GM12878 (cell line): ENCODE data around the gene NDUFB2. TPM values are rescaled to one million over a fixed set of nuclear protein-coding genes. Genes with fewer than 3 reads are reported as not detected.

Experiments used
- ATAC-seq: fragments of 200-7000 bp; cut with Tn5 transposase; 3 replicates; pipeline ENCODE4 v1.9.1; 2020; ENCODE audit warnings: mild to moderate bottlenecking, moderate library complexity
- BruUV-seq: library from RNA; stranded (reverse); fragments of 400-500 nt; replicated peaks from 2 replicates; lab custom pipeline; 2021; lab: Mats Ljungman, UMichigan
- CTCF ChIA-PET: fragments of 300-600 bp; sonication (Branson Sonifier 250); formaldehyde crosslinking; extraction: SDS; loops from one replicate; lab custom pipeline; 2021; ENCODE audit warnings: inconsistent platforms; lab: Yijun Ruan, JAX
- POLR2A ChIA-PET: fragments of 350-600 bp; formaldehyde crosslinking; extraction: SDS; loops from one replicate; lab custom pipeline; 2021; ENCODE audit warnings: inconsistent platforms; lab: Charles Lee
- RAD21 ChIA-PET: fragments of 300-600 bp; sonication (Branson Sonifier 250); formaldehyde crosslinking; loops from one replicate; lab custom pipeline; 2023; ENCODE audit warnings: antibody characterized with exemption; ENCODE audit not compliant: unreplicated experiment; lab: Charles Lee
- SMC1A ChIA-PET: fragments of 300-600 bp; sonication (Branson Sonifier 250); formaldehyde crosslinking; loops from one replicate; lab custom pipeline; 2023; ENCODE audit not compliant: unreplicated experiment, uncharacterized antibody; lab: Charles Lee
- DNase-seq: peaks from one replicate; pipeline ENCODE4 v3.0.0-alpha.2; 2011; ENCODE audit warnings: low read depth, low spot score
- FAIRE-seq: peaks from 3 replicates; lab custom pipeline; 2011; peaks lifted over from hg19 to GRCh38; lab: Jason Lieb, UNC
- H2AFZ ChIP-seq: 2 replicates; pipeline ENCODE4 v1.6.0; 2011; ENCODE audit warnings: low read depth, low read length, control low read depth; ENCODE audit not compliant: control insufficient read depth
- H3K27ac ChIP-seq: 2 replicates; pipeline ENCODE4 v1.5.1; 2011; ENCODE audit warnings: control low read depth; ENCODE audit not compliant: control insufficient read depth, insufficient read depth
- H3K27me3 ChIP-seq, 2 experiments: replicated peaks in 1 of 2; 2 replicates each; pipeline versions ENCODE4 v1.6.0 to v1.6.1; 2011; ENCODE audit warnings: low read length in 1 of 2; ENCODE audit not compliant: control insufficient read depth in 2 of 2, insufficient read depth in 2 of 2
- H3K36me3 ChIP-seq, 2 experiments: 2 replicates each; pipeline ENCODE4 v1.5.1; 2011; ENCODE audit warnings: low read length in 1 of 2; ENCODE audit not compliant: control insufficient read depth in 2 of 2, insufficient read depth in 2 of 2
- H3K4me1 ChIP-seq: 2 replicates; pipeline ENCODE4 v1.6.1; 2011; ENCODE audit warnings: mild to moderate bottlenecking, low read length, moderate library complexity, mixed read lengths; ENCODE audit not compliant: control insufficient read depth, insufficient read depth
- H3K4me2 ChIP-seq: 2 replicates; pipeline ENCODE4 v1.6.0; 2011; ENCODE audit warnings: control low read depth; ENCODE audit not compliant: control insufficient read depth, insufficient read depth
- H3K4me3 ChIP-seq: fragments of 200-600 bp; sonication (generic); 2 replicates; pipeline ENCODE4 v1.5.1; 2016
- H3K79me2 ChIP-seq: 2 replicates; pipeline ENCODE4 v1.6.0; 2011; ENCODE audit warnings: low read length; ENCODE audit not compliant: control insufficient read depth, insufficient read depth
- H3K9ac ChIP-seq: 2 replicates; pipeline ENCODE4 v1.8.0; 2011; ENCODE audit warnings: low read length, control low read depth, mixed read lengths; ENCODE audit not compliant: control insufficient read depth, insufficient read depth
- H3K9me3 ChIP-seq: replicated peaks from 3 replicates; pipeline ENCODE4 v1.5.1; 2011; ENCODE audit warnings: mild to moderate bottlenecking, low read length; ENCODE audit not compliant: control insufficient read depth, insufficient read depth
- H4K20me1 ChIP-seq: 2 replicates; pipeline ENCODE4 v1.6.0; 2011; ENCODE audit not compliant: control insufficient read depth, insufficient read depth
- STAT1 ChIP-seq: fragments of 450-650 bp; conservative IDR thresholded peaks from 2 replicates; pipeline ENCODE4 v1.6.1; 2014; ENCODE audit warnings: antibody characterized with exemption, mild to moderate bottlenecking
- ZNF217 ChIP-seq: fragments of 450-650 bp; IDR thresholded peaks from 2 replicates; pipeline ENCODE4 v1.6.1; 2017; ENCODE audit warnings: antibody characterized with exemption, mild to moderate bottlenecking
- WGBS: methylation state at CpG from one replicate; pipeline ENCODE4 v1.1.6; 2016; ENCODE audit warnings: low lambda C conversion rate; ENCODE audit not compliant: insufficient replicate concordance, insufficient coverage; ENCODE audit errors: missing lambda C conversion rate; 5-methylcytosine and 5-hydroxymethylcytosine counted together
- in situ Hi-C: fragments of 300-500 bp; cut with MboI; formaldehyde crosslinking; loops from 9 replicates; pipeline ENCODE4 v1.14.3; 2018; ENCODE audit warnings: mixed read lengths
- intact Hi-C: fragments of 100-400 bp; cut with micrococcal nuclease; formaldehyde crosslinking; loops from one replicate; pipeline ENCODE4 v1.14.2; 2022; ENCODE audit not compliant: unreplicated experiment
- polyA plus RNA-seq, 11 experiments: library from polyadenylated mRNA; depleted of rRNA in 4 of 11; unstranded in 6 of 11; stranded (reverse) in 5 of 11; fragments of >200 nt; fragmentation: Nextera tagmentation in 4 of 11; fragmentation: Illumina TruSeq in 1 of 11; extraction: Ambion mirVana in 4 of 11; extraction: Trizol in 1 of 11; gene quantifications; 1 replicate in 1 of 11; 2 replicates in 10 of 11; pipeline versions ENCODE4 v1.2.1 to v1.2.3, GENCODE V29; 2011 to 2016; ENCODE audit warnings: inconsistent platforms in 2 of 11, missing spikeins in 2 of 11, low read depth in 1 of 11
- total RNA-seq, 4 experiments: library from RNA; depleted of rRNA in 3 of 4; stranded (reverse); fragments of >200 nt in 3 of 4; fragmentation: Illumina TruSeq in 1 of 4; extraction: Trizol in 1 of 4; gene quantifications; 2 replicates each; pipeline versions ENCODE4 v1.2.1 to v1.2.3, GENCODE V29; 2013 to 2021
- TF ChIP-seq, protein P1 (sequence below): IDR thresholded peaks from 2 replicates; pipeline ENCODE4 v1.6.1; 2012; ENCODE audit warnings: low read length, inconsistent platforms

Gene NDUFB2
- total and polyA plus RNA-seq, 10 of the 15 experiments (the other 5 are each of a cell fraction or from before 2014, with no cell fraction given) = 109 to 1,236 (median 323) TPM

DNA sequence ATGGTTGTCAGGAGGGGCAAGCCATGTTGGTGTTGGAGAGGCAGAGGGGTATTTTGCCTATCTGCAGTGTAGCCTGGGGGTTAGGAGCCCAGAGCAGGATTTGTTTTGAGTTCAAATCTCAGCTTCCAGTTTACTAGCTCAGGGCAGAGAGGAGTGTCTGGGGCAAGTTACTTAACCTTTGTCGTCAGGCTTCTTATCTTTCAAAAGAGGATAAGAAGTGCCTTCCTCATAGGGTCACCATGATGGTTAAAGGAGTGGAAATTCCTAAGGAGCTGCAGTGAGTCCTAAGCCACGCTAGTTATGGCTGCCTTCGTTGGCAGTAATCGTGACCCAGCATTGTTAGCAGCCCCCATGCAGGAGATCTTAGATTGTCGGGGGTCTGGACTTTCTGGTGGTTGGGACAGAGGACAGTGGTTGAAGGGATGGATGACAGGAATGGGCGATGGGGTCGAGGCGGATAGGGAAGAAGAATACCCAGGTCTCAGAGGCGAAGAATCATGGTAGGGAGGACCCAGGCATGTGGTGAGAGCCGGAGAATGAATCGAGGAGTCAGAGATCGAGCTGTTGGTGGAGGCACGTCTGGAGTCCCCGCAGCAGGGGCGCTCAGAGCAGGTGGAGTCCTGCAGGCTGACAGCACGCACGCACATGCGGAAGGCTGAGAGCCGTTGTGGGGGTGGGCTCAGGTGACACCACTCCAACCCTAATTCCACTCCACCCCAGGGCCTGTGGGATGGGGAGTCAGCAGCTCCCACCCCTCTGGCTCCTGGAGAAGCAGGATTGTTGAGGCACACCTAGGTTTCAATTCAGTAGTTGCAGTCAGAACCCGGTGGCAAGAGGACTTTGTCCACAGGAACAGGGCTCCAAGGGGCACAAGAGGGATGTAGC is 12.2 kb upstream of the NDUFB2 start:
- Histone ChIP-seq H3K27ac (no peak overlapping the region), H3K79me2 (no peaks in the 10 kb centered on the region), H3K4me1 (no peaks in the 10 kb centered on the region), H3K9ac (no peak overlapping the region), H2AFZ (no peak overlapping the region), H3K4me2 (no peak overlapping the region), H3K9me3 (no peaks in the 10 kb centered on the region), H4K20me1 (no peaks in the 10 kb centered on the region), H3K27me3 (no peaks in the 10 kb centered on the region), H3K4me3 (no peak overlapping the region), H3K36me3 (peaks cover 3 to 7% of the 10 kb centered on the region in 2 experiments; a peak in 3 of 4 replicates)
- SMC1A ChIA-PET = interaction anchor here (1.9 kb wide), 1 partner anchor 10 kb away, joined by 4 read pairs; no protein-coding TSS in a partner anchor
- RAD21 ChIA-PET = no interaction called here
- CTCF ChIA-PET = interaction anchor here (1.4 kb wide), 2 partner anchors 9 to 329 kb away, joined by 3 read pairs; no protein-coding TSS in a partner anchor
- no TSS peak for BruUV-seq
- 93% methylated on average over 20 of the region's 20 CpGs for WGBS
- FAIRE-seq = no peak
- TF ChIP-seq STAT1 (no peak), ZNF217 (no peak)
- TF ChIP-seq, protein P1, sequence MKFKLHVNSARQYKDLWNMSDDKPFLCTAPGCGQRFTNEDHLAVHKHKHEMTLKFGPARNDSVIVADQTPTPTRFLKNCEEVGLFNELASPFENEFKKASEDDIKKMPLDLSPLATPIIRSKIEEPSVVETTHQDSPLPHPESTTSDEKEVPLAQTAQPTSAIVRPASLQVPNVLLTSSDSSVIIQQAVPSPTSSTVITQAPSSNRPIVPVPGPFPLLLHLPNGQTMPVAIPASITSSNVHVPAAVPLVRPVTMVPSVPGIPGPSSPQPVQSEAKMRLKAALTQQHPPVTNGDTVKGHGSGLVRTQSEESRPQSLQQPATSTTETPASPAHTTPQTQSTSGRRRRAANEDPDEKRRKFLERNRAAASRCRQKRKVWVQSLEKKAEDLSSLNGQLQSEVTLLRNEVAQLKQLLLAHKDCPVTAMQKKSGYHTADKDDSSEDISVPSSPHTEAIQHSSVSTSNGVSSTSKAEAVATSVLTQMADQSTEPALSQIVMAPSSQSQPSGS = no peak
- intact Hi-C loops (no loop called here), in situ Hi-C loops (no loop called here)
- POLR2A ChIA-PET = no interaction called here
- no peak for DNase-seq
- ATAC-seq = no peak
